IMR-90 (cell line): ENCODE results near the gene MAGI3. TPM values are rescaled to one million over a fixed set of nuclear protein-coding genes. Genes with fewer than 3 reads are reported as not detected.

Experiments used
- ATAC-seq: fragments of 200-7000 bp; cut with Tn5 transposase; 2 replicates; pipeline ENCODE4 v1.9.1; 2020; ENCODE audit warnings: low read depth, mild to moderate bottlenecking, moderate library complexity
- BruUV-seq: library from RNA; stranded (reverse); fragments of 400-500 nt; replicated peaks from 2 replicates; lab custom pipeline; 2021; lab: Mats Ljungman, UMichigan
- CTCF ChIA-PET: fragments of 300-600 bp; formaldehyde crosslinking; extraction: SDS; loops from one replicate; lab custom pipeline; 2021; ENCODE audit warnings: antibody characterized with exemption; lab: Yijun Ruan, JAX
- POLR2A ChIA-PET: fragments of 300-600 bp; sonication (Branson Sonifier 250); formaldehyde crosslinking; loops from one replicate; lab custom pipeline; 2022; ENCODE audit warnings: antibody characterized with exemption; ENCODE audit not compliant: unreplicated experiment; lab: Charles Lee
- DNase-seq: peaks from one replicate; pipeline ENCODE4 v3.0.0; 2013
- H2AFZ ChIP-seq: replicated peaks from 2 replicates; pipeline ENCODE3; 2013; ENCODE audit warnings: low read length, mild to moderate bottlenecking; ENCODE audit not compliant: poor library complexity
- H2AK5ac ChIP-seq: 2 replicates; pipeline ENCODE4 v1.6.1; 2013; ENCODE audit warnings: low read depth, low read length, inconsistent platforms
- H2AK9ac ChIP-seq: replicated peaks from 2 replicates; pipeline ENCODE3; 2013; ENCODE audit warnings: mild to moderate bottlenecking, low read depth, low read length, moderate library complexity; ENCODE audit not compliant: poor library complexity
- H2BK120ac ChIP-seq: 2 replicates; pipeline ENCODE4 v1.6.1; 2013; ENCODE audit warnings: low read depth, low read length, inconsistent platforms
- H2BK15ac ChIP-seq: 3 replicates; pipeline ENCODE4 v1.6.1; 2013; ENCODE audit warnings: low read depth, low read length, inconsistent platforms
- H2BK20ac ChIP-seq: 2 replicates; pipeline ENCODE4 v1.6.1; 2013; ENCODE audit warnings: low read depth, mild to moderate bottlenecking, inconsistent platforms, low read length, moderate library complexity
- H2BK5ac ChIP-seq: 2 replicates; pipeline ENCODE4 v1.6.1; 2013; ENCODE audit warnings: mild to moderate bottlenecking, low read depth, low read length, inconsistent platforms; ENCODE audit not compliant: poor library complexity, severe bottlenecking
- H3K14ac ChIP-seq: replicated peaks from 2 replicates; pipeline ENCODE4 v1.6.1; 2013; ENCODE audit warnings: low read depth, low read length, inconsistent platforms
- H3K18ac ChIP-seq: 2 replicates; pipeline ENCODE4 v1.6.1; 2013; ENCODE audit warnings: low read depth, low read length, control low read depth
- H3K23ac ChIP-seq: 2 replicates; pipeline ENCODE4 v1.6.1; 2013; ENCODE audit warnings: low read depth, low read length, inconsistent platforms
- H3K27ac ChIP-seq: 2 replicates; pipeline ENCODE4 v1.5.1; 2013; ENCODE audit warnings: mild to moderate bottlenecking, control low read depth, low read length; ENCODE audit not compliant: insufficient read depth
- H3K27me3 ChIP-seq: 2 replicates; pipeline ENCODE4 v1.6.1; 2013; ENCODE audit warnings: low read length; ENCODE audit not compliant: control insufficient read depth, insufficient read depth
- H3K36me3 ChIP-seq: 2 replicates; pipeline ENCODE4 v1.6.1; 2013; ENCODE audit warnings: low read length, mixed read lengths; ENCODE audit not compliant: control insufficient read depth, insufficient read depth
- H3K4ac ChIP-seq: 2 replicates; pipeline ENCODE4 v1.6.1; 2013; ENCODE audit warnings: low read depth, low read length, inconsistent platforms
- H3K4me1 ChIP-seq: 2 replicates; pipeline ENCODE4 v1.6.1; 2013; ENCODE audit warnings: low read length, mixed read lengths; ENCODE audit not compliant: control insufficient read depth, insufficient read depth
- H3K4me2 ChIP-seq: 2 replicates; pipeline ENCODE4 v1.6.1; 2013; ENCODE audit warnings: low read depth, mild to moderate bottlenecking, control low read depth, low read length, moderate library complexity
- H3K4me3 ChIP-seq: 2 replicates; pipeline ENCODE4 v1.5.1; 2013; ENCODE audit warnings: low read depth, mild to moderate bottlenecking, control low read depth, low read length, moderate library complexity; ENCODE audit not compliant: insufficient read depth
- H3K56ac ChIP-seq: 2 replicates; pipeline ENCODE4 v1.6.1; 2013; ENCODE audit warnings: low read length, inconsistent platforms; ENCODE audit not compliant: insufficient read depth; ENCODE audit errors: extremely low read depth
- H3K79me1 ChIP-seq, 2 experiments: 2 replicates each; pipeline ENCODE4 v1.6.1; 2013; ENCODE audit warnings: low read length in 2 of 2, inconsistent platforms in 1 of 2, low read depth in 1 of 2
- H3K9ac ChIP-seq: 2 replicates; pipeline ENCODE4 v1.6.1; 2013; ENCODE audit warnings: low read depth, low read length, control low read depth
- H3K9me1 ChIP-seq: 2 replicates; pipeline ENCODE4 v1.6.1; 2013; ENCODE audit warnings: low read length, inconsistent platforms; ENCODE audit not compliant: insufficient read depth
- H3K9me3 ChIP-seq: 2 replicates; pipeline ENCODE4 v1.6.1; 2013; ENCODE audit warnings: low read length; ENCODE audit not compliant: control insufficient read depth, insufficient read depth
- H4K20me1 ChIP-seq: 2 replicates; pipeline ENCODE4 v1.6.1; 2013; ENCODE audit warnings: low read length, inconsistent platforms; ENCODE audit not compliant: insufficient read depth
- H4K5ac ChIP-seq: 2 replicates; pipeline ENCODE4 v1.6.1; 2013; ENCODE audit warnings: mild to moderate bottlenecking, low read depth, low read length, control low read depth
- H4K8ac ChIP-seq, 2 experiments: 2 replicates each; pipeline ENCODE4 v1.6.1; 2013; ENCODE audit warnings: low read depth in 2 of 2, low read length in 2 of 2, control low read depth in 1 of 2, inconsistent platforms in 1 of 2
- H4K91ac ChIP-seq: 2 replicates; pipeline ENCODE4 v1.6.1; 2013; ENCODE audit warnings: low read depth, low read length, inconsistent platforms; ENCODE audit not compliant: insufficient read depth
- WGBS, 2 experiments: methylation state at CpG; one replicate each; pipeline versions ENCODE4 v1.1.5 to v1.1.7; 2013; ENCODE audit warnings: missing lambda C conversion rate in 2 of 2; ENCODE audit not compliant: insufficient read length in 1 of 2; ENCODE audit errors: extremely low coverage in 2 of 2; 5-methylcytosine and 5-hydroxymethylcytosine counted together
- dilution Hi-C: fragments of 300-500 bp; cut with HindIII; formaldehyde crosslinking; loops from one replicate; pipeline ENCODE4 v1.14.3; 2018; ENCODE audit warnings: low sequenced_read_pairs; ENCODE audit not compliant: unreplicated experiment
- in situ Hi-C: fragments of 300-500 bp; cut with MboI; formaldehyde crosslinking; loops from 3 replicates; pipeline ENCODE4 v1.14.3; 2019; ENCODE audit warnings: low sequenced_read_pairs, inconsistent platforms, mixed read lengths
- intact Hi-C: fragments of 100-400 bp; cut with micrococcal nuclease; formaldehyde crosslinking; loops from 2 replicates; pipeline ENCODE4 v1.10.0; 2022
- polyA plus RNA-seq, 3 experiments: library from polyadenylated mRNA; depleted of rRNA; stranded (reverse); fragments of >200 nt; gene quantifications; 2 replicates each; pipeline ENCODE4 v1.2.3, GENCODE V29; 2012; ENCODE audit warnings: low replicate concordance in 1 of 3
- total RNA-seq: library from RNA; depleted of rRNA; stranded (reverse); fragments of >200 nt; gene quantifications from 2 replicates; pipeline ENCODE4 v1.2.3, GENCODE V29; 2012
- TF ChIP-seq, protein P1 (sequence below): fragments of 150-350 bp; IDR thresholded peaks from 2 replicates; pipeline ENCODE4 v1.6.1; 2016; ENCODE audit warnings: low read depth, mild to moderate bottlenecking, low read length, moderate library complexity, borderline replicate concordance

Gene MAGI3
- total and polyA plus RNA-seq, 2 of the 4 experiments (the other 2 are of a cell fraction) = 2.5 to 8.8 TPM

DNA sequence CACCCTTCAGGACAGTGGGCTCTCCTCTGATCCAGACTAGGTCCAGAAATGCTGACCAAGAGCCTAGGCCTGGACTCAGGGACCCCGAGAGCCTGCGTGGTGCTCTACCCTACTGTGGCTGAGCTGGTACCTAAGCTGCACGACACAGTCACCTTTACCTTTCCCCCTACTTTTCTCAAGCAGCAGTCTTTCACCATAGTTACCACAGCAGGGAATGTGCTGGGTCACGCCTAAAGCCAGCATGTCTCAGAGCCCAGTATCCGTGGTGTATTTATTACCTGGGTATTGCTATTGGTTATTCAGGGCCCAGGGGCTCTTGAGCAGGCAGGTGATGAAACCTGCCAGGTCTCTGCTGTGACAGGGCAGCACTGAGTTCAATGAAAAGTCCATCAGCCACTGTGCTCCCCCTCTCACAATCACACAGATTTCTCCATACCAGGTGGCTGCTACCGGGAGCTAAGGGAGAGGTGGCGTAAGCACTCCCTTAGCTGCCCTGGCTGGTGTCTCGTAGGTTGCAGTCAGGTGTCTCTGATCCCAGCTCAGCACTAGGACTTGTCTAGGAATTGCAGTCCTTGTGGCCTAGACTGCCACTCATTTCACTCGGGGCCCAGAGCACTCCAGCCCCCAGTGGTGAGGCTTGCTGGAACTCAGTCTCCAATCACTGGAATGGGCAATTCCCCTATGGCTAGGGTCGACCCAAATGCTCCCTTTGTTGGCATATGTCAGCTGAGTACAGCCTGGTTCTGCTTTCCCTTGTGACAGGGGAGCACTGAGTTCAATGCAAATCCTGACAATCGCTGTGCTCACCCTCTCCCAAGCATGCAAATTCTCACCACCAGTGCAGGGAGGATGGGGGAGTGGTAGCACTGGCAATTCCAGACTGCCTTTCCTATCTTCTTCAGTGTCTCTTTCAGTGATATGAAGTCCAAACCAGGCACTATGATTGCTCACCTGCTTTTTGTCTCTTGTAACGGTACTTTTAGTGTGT is 240.3 kb downstream of the MAGI3 start:
- H2AK5ac ChIP-seq = no peak overlapping the region
- H3K18ac ChIP-seq = no peak overlapping the region
- H3K36me3 ChIP-seq = no peaks in the 10 kb centered on the region
- no peak overlapping the region for H2BK15ac ChIP-seq
- H2AFZ ChIP-seq = peak overlapping the region; percentile 21
- no peaks in the 10 kb centered on the region for H4K20me1 ChIP-seq
- CTCF ChIA-PET = no interaction called here
- no peak overlapping the region for H2BK20ac ChIP-seq
- H4K8ac ChIP-seq = no peak overlapping the region
- no peak overlapping the region for H3K4me3 ChIP-seq
- WGBS, 2 experiments = 60% methylated on average over 1 of the region's 12 CpGs; no CpG with 5 or more reads in 1 of the 2 experiments
- TF ChIP-seq, protein P1, sequence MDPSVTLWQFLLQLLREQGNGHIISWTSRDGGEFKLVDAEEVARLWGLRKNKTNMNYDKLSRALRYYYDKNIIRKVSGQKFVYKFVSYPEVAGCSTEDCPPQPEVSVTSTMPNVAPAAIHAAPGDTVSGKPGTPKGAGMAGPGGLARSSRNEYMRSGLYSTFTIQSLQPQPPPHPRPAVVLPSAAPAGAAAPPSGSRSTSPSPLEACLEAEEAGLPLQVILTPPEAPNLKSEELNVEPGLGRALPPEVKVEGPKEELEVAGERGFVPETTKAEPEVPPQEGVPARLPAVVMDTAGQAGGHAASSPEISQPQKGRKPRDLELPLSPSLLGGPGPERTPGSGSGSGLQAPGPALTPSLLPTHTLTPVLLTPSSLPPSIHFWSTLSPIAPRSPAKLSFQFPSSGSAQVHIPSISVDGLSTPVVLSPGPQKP = no peak
- H4K5ac ChIP-seq = no peak overlapping the region
- no peak overlapping the region for H3K4ac ChIP-seq
- H3K9me3 ChIP-seq = no peaks in the 10 kb centered on the region
- H3K14ac ChIP-seq = no peak overlapping the region
- H3K4me1 ChIP-seq = no peaks in the 10 kb centered on the region
- no peak for DNase-seq
- H2AK9ac ChIP-seq = peak overlapping the region; percentile 28
- no peak overlapping the region for H4K91ac ChIP-seq
- H3K27ac ChIP-seq = no peak overlapping the region
- H3K23ac ChIP-seq = no peak overlapping the region
- dilution Hi-C loops = no loop called here
- H3K4me2 ChIP-seq = no peak overlapping the region
- intact Hi-C loops = no loop called here
- H3K9me1 ChIP-seq = 0 out of 2 replicates have a peak, but pooled peaks cover 7% of the 10 kb centered on the region
- POLR2A ChIA-PET = no interaction called here
- no TSS peak for BruUV-seq
- ATAC-seq = no peak
- no peaks in the 10 kb centered on the region for H3K27me3 ChIP-seq
- no peak overlapping the region for H3K9ac ChIP-seq
- H3K56ac ChIP-seq = no peak overlapping the region
- H2BK5ac ChIP-seq = no peak overlapping the region
- in situ Hi-C loops = no loop called here
- no peaks in the 10 kb centered on the region for H3K79me1 ChIP-seq
- no peak overlapping the region for H2BK120ac ChIP-seq
